HCT116 (cell line): ENCODE measurements around the gene ELAVL2. TPM values are rescaled to one million over a fixed set of nuclear protein-coding genes. Genes with fewer than 3 reads are reported as not detected.

Experiments used
- ATAC-seq: fragments of 200-7000 bp; cut with Tn5 transposase; 2 replicates; pipeline ENCODE4 v1.9.1; 2020; ENCODE audit warnings: mild to moderate bottlenecking, moderate library complexity
- BruUV-seq: library from RNA; stranded (reverse); fragments of 400-500 nt; replicated peaks from 2 replicates; lab custom pipeline; 2021; lab: Mats Ljungman, UMichigan
- CTCF ChIA-PET: fragments of 300-600 bp; sonication (Branson Sonifier 250); formaldehyde crosslinking; loops from one replicate; lab custom pipeline; 2021; ENCODE audit warnings: antibody characterized with exemption; lab: Charles Lee
- POLR2A ChIA-PET: fragments of 300-600, 350-600 bp; sonication (Branson Sonifier 250); formaldehyde crosslinking; loops from one replicate; lab custom pipeline; 2021; ENCODE audit warnings: antibody characterized with exemption; lab: Charles Lee
- RAD21 ChIA-PET, 2 experiments: fragments of 300-600 bp; sonication (Branson Sonifier 250); formaldehyde crosslinking; loops; one replicate each; lab custom pipeline; 2023; ENCODE audit warnings: low total read pairs in 2 of 2; ENCODE audit not compliant: uncharacterized antibody in 2 of 2, unreplicated experiment in 2 of 2, low non-redundant PET in 1 of 2; lab: Charles Lee
- DNase-seq: peaks from one replicate; pipeline ENCODE4 v3.0.0-alpha.2; 2010; ENCODE audit warnings: low read depth, low spot score
- H2AFZ ChIP-seq: fragments of 200-600 bp; shearing (Covaris generic), sonication (generic); 2 replicates; pipeline ENCODE4 v1.6.1; 2017; ENCODE audit warnings: low read depth, mixed run types, mixed read lengths, antibody characterized with exemption, low read length; ENCODE audit not compliant: poor library complexity, severe bottlenecking
- H3K27ac ChIP-seq: 2 replicates; pipeline ENCODE4 v1.5.1; 2012; ENCODE audit warnings: low read depth, low read length
- H3K27me3 ChIP-seq: fragments of 200-600 bp; sonication (generic); 2 replicates; pipeline ENCODE4 v1.6.1; 2016; ENCODE audit warnings: mixed run types, low read length, mixed read lengths; ENCODE audit not compliant: insufficient read depth
- H3K36me3 ChIP-seq, 2 experiments: fragments of 200-500 bp in 1 of 2; fragments of 200-600 bp in 1 of 2; sonication (Bioruptor generic) in 1 of 2; sonication (generic) in 1 of 2; 2 replicates each; pipeline versions ENCODE4 v1.5.1 to v1.6.1; 2014 to 2016; ENCODE audit warnings: low read length in 2 of 2, inconsistent platforms in 1 of 2, mixed read lengths in 1 of 2, mixed run types in 1 of 2; ENCODE audit not compliant: insufficient read depth in 2 of 2, control insufficient read depth in 1 of 2
- H3K4me1 ChIP-seq, 2 experiments: fragments of 200-600 bp in 1 of 2; sonication (generic) in 1 of 2; 2 replicates each; pipeline versions ENCODE4 v1.5.1 to v1.6.1; 2012 to 2017; ENCODE audit warnings: low read length in 2 of 2, inconsistent platforms in 1 of 2, mild to moderate bottlenecking in 1 of 2, mixed read lengths in 1 of 2, mixed run types in 1 of 2, moderate library complexity in 1 of 2; ENCODE audit not compliant: insufficient read depth in 2 of 2, control insufficient read depth in 1 of 2
- H3K4me2 ChIP-seq: fragments of 200-600 bp; sonication (generic); 2 replicates; pipeline ENCODE4 v1.6.1; 2017; ENCODE audit warnings: mixed run types, low read length, mixed read lengths
- H3K4me3 ChIP-seq, 2 experiments: fragments of 200-600 bp in 1 of 2; sonication (generic) in 1 of 2; replicated peaks in 1 of 2; 2 replicates each; pipeline ENCODE4 v1.5.1; 2011 to 2016; ENCODE audit warnings: low read length in 2 of 2, control low read depth in 1 of 2, low read depth in 1 of 2, mild to moderate bottlenecking in 1 of 2, mixed read lengths in 1 of 2, mixed run types in 1 of 2
- H3K79me2 ChIP-seq: fragments of 200-600 bp; sonication (generic); 2 replicates; pipeline ENCODE4 v1.6.1; 2017; ENCODE audit warnings: mild to moderate bottlenecking, mixed run types, low read length, moderate library complexity, mixed read lengths; ENCODE audit not compliant: insufficient read depth
- H3K9ac ChIP-seq: fragments of 200-600 bp; sonication (generic); 2 replicates; pipeline ENCODE4 v1.6.1; 2016; ENCODE audit warnings: low read length, mixed read lengths
- H3K9me2 ChIP-seq: fragments of 200-600 bp; sonication (generic), shearing (Covaris generic); 2 replicates; pipeline ENCODE4 v1.6.1; 2017; ENCODE audit warnings: mixed run types, mild to moderate bottlenecking, moderate library complexity; ENCODE audit not compliant: insufficient read depth
- H3K9me3 ChIP-seq, 2 experiments: fragments of 200-500 bp in 1 of 2; fragments of 200-600 bp in 1 of 2; sonication (Bioruptor generic) in 1 of 2; sonication (generic) in 1 of 2; 2 replicates each; pipeline ENCODE4 v1.6.1; 2014 to 2017; ENCODE audit warnings: low read length in 2 of 2, mixed read lengths in 2 of 2, inconsistent platforms in 1 of 2, low read depth in 1 of 2, mild to moderate bottlenecking in 1 of 2, mixed run types in 1 of 2, moderate library complexity in 1 of 2; ENCODE audit not compliant: control insufficient read depth in 1 of 2, insufficient read depth in 1 of 2
- H4K20me1 ChIP-seq: fragments of 200-600 bp; sonication (generic), shearing (Covaris generic); 2 replicates; pipeline ENCODE4 v1.6.1; 2017; ENCODE audit warnings: mixed run types, mild to moderate bottlenecking, moderate library complexity; ENCODE audit not compliant: insufficient read depth
- CBX3 ChIP-seq: IDR thresholded peaks from 2 replicates; pipeline ENCODE4 v1.6.1; 2012; ENCODE audit warnings: low read depth
- CTCF ChIP-seq, 3 experiments: fragments of 200-600 bp in 1 of 3; sonication (generic) in 1 of 3; IDR thresholded peaks in 2 of 3; conservative IDR thresholded peaks in 1 of 3; 2 replicates each; pipeline ENCODE4 v1.5.1; 2012 to 2017; ENCODE audit warnings: low read depth in 2 of 3, low read length in 2 of 3, antibody characterized with exemption in 1 of 3, borderline replicate concordance in 1 of 3, control low read depth in 1 of 3, mild to moderate bottlenecking in 1 of 3, mixed read lengths in 1 of 3, mixed run types in 1 of 3, moderate library complexity in 1 of 3; ENCODE audit not compliant: insufficient read depth in 1 of 3
- EGR1 ChIP-seq: IDR thresholded peaks from 2 replicates; pipeline ENCODE4 v1.6.1; 2012; ENCODE audit warnings: low read depth
- ELF1 ChIP-seq: IDR thresholded peaks from 2 replicates; pipeline ENCODE4 v1.6.1; 2012; ENCODE audit warnings: low read depth, borderline replicate concordance
- SRF ChIP-seq: IDR thresholded peaks from 2 replicates; pipeline ENCODE4 v1.6.1; 2012; ENCODE audit warnings: low read depth
- YY1 ChIP-seq: IDR thresholded peaks from 2 replicates; pipeline ENCODE4 v1.6.1; 2011; ENCODE audit warnings: low read length, low read depth, moderate library complexity, mild to moderate bottlenecking; ENCODE audit not compliant: insufficient replicate concordance; ENCODE audit errors: extremely low read depth
- ZFX ChIP-seq: fragments of 450-650 bp; IDR thresholded peaks from 2 replicates; pipeline ENCODE4 v1.6.1; 2017
- intact Hi-C: fragments of 100-400 bp; cut with micrococcal nuclease; formaldehyde crosslinking; loops from 2 replicates; pipeline ENCODE4 v1.10.0; 2022
- total RNA-seq: library from RNA; stranded (reverse); gene quantifications from one replicate; pipeline ENCODE4 v1.2.1, GENCODE V29; 2021; ENCODE audit not compliant: unreplicated experiment

ELAVL2 gene
- total RNA-seq, 1 experiment from 2014 or later = not detected

DNA sequence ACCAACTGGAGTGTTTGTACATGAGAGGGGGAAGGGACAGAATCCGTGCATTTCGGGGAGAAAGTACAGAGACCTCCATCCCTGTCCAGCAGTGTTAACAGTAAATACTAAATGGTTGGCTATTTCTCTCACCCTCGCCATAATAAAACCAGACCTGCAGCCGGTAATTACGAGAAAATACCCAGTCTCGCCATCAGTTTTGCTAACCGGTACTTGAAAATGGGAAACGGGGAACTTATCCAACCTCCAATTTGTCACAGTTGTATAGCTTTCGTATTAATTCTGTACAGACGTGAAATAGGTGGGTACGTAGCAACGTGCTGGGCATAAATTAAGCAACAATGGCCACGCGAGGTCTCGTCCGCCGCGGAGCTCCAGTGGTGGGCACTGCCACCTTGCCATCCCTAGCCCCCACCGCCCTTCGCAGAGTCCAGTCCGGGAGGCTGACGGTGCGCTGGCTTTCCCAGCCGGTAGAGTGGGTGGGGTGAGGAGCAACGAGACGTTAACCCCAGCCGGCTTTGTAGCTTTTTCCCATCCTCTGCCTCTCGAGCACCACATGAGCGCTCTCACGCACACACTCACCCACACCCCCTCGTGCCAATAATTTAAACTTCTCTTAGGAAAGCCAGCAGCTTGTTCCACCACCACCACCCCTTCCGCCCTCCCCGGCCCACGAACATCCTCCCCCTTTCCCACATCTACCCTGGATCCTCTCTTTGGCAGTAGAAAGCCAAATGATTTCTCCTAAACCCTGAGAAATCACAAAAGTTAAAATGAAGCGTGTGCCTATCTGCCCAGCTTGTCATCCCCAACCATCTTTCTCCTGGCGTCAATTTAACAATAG, 1.8 kb downstream of the ELAVL2 start:
- no peak overlapping the region for H3K27ac ChIP-seq
- H3K4me2 ChIP-seq = no peak overlapping the region
- no peaks in the 10 kb centered on the region for H3K27me3 ChIP-seq
- POLR2A ChIA-PET = no interaction called here
- H3K9ac ChIP-seq = no peak overlapping the region
- intact Hi-C loops = no loop called here
- H3K79me2 ChIP-seq = no peaks in the 10 kb centered on the region
- no peak for DNase-seq
- peaks cover 0 to 3% of the 10 kb centered on the region in 2 experiments; a peak in 2 of 4 replicates for H3K9me3 ChIP-seq
- no peak for ATAC-seq
- H3K9me2 ChIP-seq = no peaks in the 10 kb centered on the region
- H2AFZ ChIP-seq = no peak overlapping the region
- no peaks in the 10 kb centered on the region for H4K20me1 ChIP-seq
- RAD21 ChIA-PET = no interaction called here
- TF ChIP-seq YY1 (no peak), ZFX (no peak), CTCF (IDR thresholded peaks at IDR 0.05 in 2 of 3, conservative IDR thresholded peaks at IDR 0.05 in 1 of 3; ENCODE audit: borderline replicate concordance in 1 of 3, insufficient read depth in 1 of 3, low read depth in 2 of 3, low read length in 2 of 3) (no peak), ELF1 (no peak), CBX3 (no peak), EGR1 (no peak), SRF (no peak)
- BruUV-seq = no TSS peak
- no peaks in the 10 kb centered on the region for H3K4me1 ChIP-seq
- no peak overlapping the region for H3K4me3 ChIP-seq
- no peaks in the 10 kb centered on the region; a peak in 1 of 4 replicates for H3K36me3 ChIP-seq
- CTCF ChIA-PET = no interaction called here
